Activated CD8-positive, alpha-beta memory T cell treated with anti-CD3 and anti-CD28 coated beads, Interleukin-2, amount 50 U/mL, for 24 hours (primary cell): ENCODE measurements around the gene NUDC.
"Not testable (repeated sequence)": the region's sequence is repeated elsewhere in the genome, so short reads cannot be mapped to it uniquely, and the experiment has no call there.

ENCODE experiments used
- DNase-seq: peaks from one replicate; pipeline ENCODE4 v3.0.0-alpha.2; 2020; ENCODE audit errors: extremely low read depth

NUDC gene

GRCh38 chr1:26911399-26912146 lies 10.0 kb upstream of the NUDC start:
- DNase-seq = no peak

- no peak for DNase-seq
Observed at GRCh38 chr1:26912147-26912490, 9.4 kb upstream of the NUDC start.

GRCh38 chr1:26913389-26913753 lies 8.2 kb upstream of the NUDC start:
- no peak for DNase-seq

GRCh38 chr1:26913754-26914619 lies 7.6 kb upstream of the NUDC start, which contains the start of gene NR0B2:
TSS of gene NR0B2 (minus strand) at chr1:26913975. CDS start at chr1:26913940, 35 bp downstream.
- no peak for DNase-seq

GRCh38 chr1:26915204-26915842 lies 6.2 kb upstream of the NUDC start:
- no peak for DNase-seq

GRCh38 chr1:26921126-26921539 lies 410 bp upstream of the NUDC start:
- DNase-seq = no peak

- DNase-seq = no peak
Observed at GRCh38 chr1:26922431-26922729, 837 bp downstream of the NUDC start.

- DNase-seq = no peak
Observed at GRCh38 chr1:26922901-26923300, 1.4 kb downstream of the NUDC start.

GRCh38 chr1:26923711-26924110 lies 2.2 kb downstream of the NUDC start:
- DNase-seq = no peak

- no peak for DNase-seq
Observed at GRCh38 chr1:26932531-26932930, 11.0 kb downstream of the NUDC start.

- DNase-seq = no peak
Observed at GRCh38 chr1:26936823-26937222, 15.3 kb downstream of the NUDC start.

- DNase-seq = no peak
Observed at GRCh38 chr1:26938004-26938658, 16.6 kb downstream of the NUDC start.

- DNase-seq = no peak
Observed at GRCh38 chr1:26938659-26939025, 17.1 kb downstream of the NUDC start.

- DNase-seq = no peak
Observed at GRCh38 chr1:26941311-26941710, 19.8 kb downstream of the NUDC start.

- no peak for DNase-seq
Observed at GRCh38 chr1:26942656-26943055, 21.1 kb downstream of the NUDC start.

- DNase-seq = no peak
Observed at GRCh38 chr1:26945138-26945537, 23.6 kb downstream of the NUDC start.

GRCh38 chr1:26945728-26946127 lies 24.2 kb downstream of the NUDC start:
- DNase-seq = no peak

GRCh38 chr1:26946270-26946669 lies 24.7 kb downstream of the NUDC start:
- no peak for DNase-seq

- DNase-seq = not testable (repeated sequence)
Observed at GRCh38 chr1:26948725-26949057, 27.1 kb downstream of the NUDC start.

- no peak for DNase-seq
Observed at GRCh38 chr1:26949266-26949925, 27.9 kb downstream of the NUDC start.

- no peak for DNase-seq
Observed at GRCh38 chr1:26949926-26950319, 28.4 kb downstream of the NUDC start.

- DNase-seq = no peak
Observed at GRCh38 chr1:26950602-26951001, 29.1 kb downstream of the NUDC start.
